Measurements from ENCODE around the gene MAP3K3. TPM values are rescaled to one million over a fixed set of nuclear protein-coding genes. Genes with fewer than 3 reads are reported as not detected.
"Not testable (repeated sequence)": the region's sequence is repeated elsewhere in the genome, so short reads cannot be mapped to it uniquely, and the experiment has no call there.

The MAP3K3 gene
- total RNA-seq, 1 experiment from 2014 or later, result 13.9 TPM

GRCh38 chr17:63705657-63706056, 83.4 kb downstream of the MAP3K3 start:
- DNase-seq (ENCODE audit: low spot score), result no peak

GRCh38 chr17:63706336-63707082, 84.3 kb downstream of the MAP3K3 start:
- no peak for DNase-seq (ENCODE audit: low spot score)

- no peak for DNase-seq (ENCODE audit: low spot score)
Observed at GRCh38 chr17:63707151-63707550, 84.9 kb downstream of the MAP3K3 start.

- no peak for DNase-seq (ENCODE audit: low spot score)
Observed at GRCh38 chr17:63709110-63709509, 86.9 kb downstream of the MAP3K3 start.

- no peak for DNase-seq (ENCODE audit: low spot score)
Observed at GRCh38 chr17:63714550-63715277, 92.5 kb downstream of the MAP3K3 start.

- no peak for DNase-seq (ENCODE audit: low spot score)
Observed at GRCh38 chr17:63716426-63716825, 94.2 kb downstream of the MAP3K3 start.

- no peak for DNase-seq (ENCODE audit: low spot score)
Observed at GRCh38 chr17:63718988-63719387, 96.8 kb downstream of the MAP3K3 start.

- DNase-seq (ENCODE audit: low spot score), result not testable (repeated sequence)
Observed at GRCh38 chr17:63720194-63720593, 98.0 kb downstream of the MAP3K3 start.

- DNase-seq (ENCODE audit: low spot score), result no peak
Observed at GRCh38 chr17:63722403-63722802, 100.2 kb downstream of the MAP3K3 start.

- DNase-seq (ENCODE audit: low spot score), result no peak
Observed at GRCh38 chr17:63735691-63736090, 113.5 kb downstream of the MAP3K3 start.

GRCh38 chr17:63740464-63741142, 118.4 kb downstream of the MAP3K3 start:
- no peak for DNase-seq (ENCODE audit: low spot score)

GRCh38 chr17:63741143-63741407, 118.9 kb downstream of the MAP3K3 start:
- DNase-seq (ENCODE audit: low spot score), result no peak

GRCh38 chr17:63741408-63742173, 119.4 kb downstream of the MAP3K3 start, which contains the start of gene STRADA:
TSS of gene STRADA (minus strand) at chr17:63741799. CDS start at chr17:63728369, 13,430 bp downstream.
- peak; percentile 97 for DNase-seq (ENCODE audit: low spot score)

Other genes with a start within 250 kb of the MAP3K3 start
- gene CYB561, start 176.1 kb upstream of the MAP3K3 start, total RNA-seq (2014; rRNA removed; shearing (Covaris generic)), result 29.1 and 30.9 TPM in 2 replicates
- not detected in 2 replicates for gene ACE, start 145.4 kb upstream of the MAP3K3 start, total RNA-seq (2014; rRNA removed; shearing (Covaris generic))
- not detected in 2 replicates for gene KCNH6, start 99.1 kb upstream of the MAP3K3 start, total RNA-seq (2014; rRNA removed; shearing (Covaris generic))
- 50.6 and 62.2 TPM in 2 replicates for gene DCAF7, start 71.9 kb upstream of the MAP3K3 start, total RNA-seq (2014; rRNA removed; shearing (Covaris generic))
- 20.7 and 28.1 TPM in 2 replicates for gene TACO1, start 21.5 kb upstream of the MAP3K3 start, total RNA-seq (2014; rRNA removed; shearing (Covaris generic))
- gene LIMD2, start 77.7 kb downstream of the MAP3K3 start, total RNA-seq (2014; rRNA removed; shearing (Covaris generic)), result 20.3 and 27.8 TPM in 2 replicates
- 18.5 and 19.9 TPM in 2 replicates for gene STRADA, start 119.4 kb downstream of the MAP3K3 start, total RNA-seq (2014; rRNA removed; shearing (Covaris generic))
- gene CCDC47, start 151.2 kb downstream of the MAP3K3 start, total RNA-seq (2014; rRNA removed; shearing (Covaris generic)), result 50.4 and 69.3 TPM in 2 replicates
- 21.0 and 30.5 TPM in 2 replicates for gene DDX42, start 151.8 kb downstream of the MAP3K3 start, total RNA-seq (2014; rRNA removed; shearing (Covaris generic))
- gene PSMC5, start 205.0 kb downstream of the MAP3K3 start, total RNA-seq (2014; rRNA removed; shearing (Covaris generic)), result 64.8 and 71.7 TPM in 2 replicates
- gene FTSJ3, start 205.2 kb downstream of the MAP3K3 start, total RNA-seq (2014; rRNA removed; shearing (Covaris generic)), result 95.5 and 124 TPM in 2 replicates
- 86.3 and 152 TPM in 2 replicates for gene SMARCD2, start 220.3 kb downstream of the MAP3K3 start, total RNA-seq (2014; rRNA removed; shearing (Covaris generic))